Epithelial cell of esophagus (primary cell): ENCODE measurements around the gene MAPK1.

Experiments used
- DNase-seq: peaks from one replicate; pipeline ENCODE4 v3.0.0; 2010; ENCODE audit warnings: low read depth
- H3K4me3 ChIP-seq: 2 replicates; pipeline ENCODE4 v1.5.1; 2011; ENCODE audit warnings: mild to moderate bottlenecking, low read length, control low read depth
- CTCF ChIP-seq: IDR thresholded peaks from 2 replicates; pipeline ENCODE4 v1.5.1; 2011; ENCODE audit warnings: low read depth, mild to moderate bottlenecking, low read length, control low read depth, inconsistent platforms; ENCODE audit not compliant: insufficient read depth; ENCODE audit errors: missing control alignments

MAPK1 gene

GRCh38 chr22:21714059-21714770 lies 153.2 kb downstream of the MAPK1 start:
- no peak for TF ChIP-seq CTCF
- no peak overlapping the region for H3K4me3 ChIP-seq
- no peak for DNase-seq

GRCh38 chr22:21713428-21714058 lies 153.9 kb downstream of the MAPK1 start:
- H3K4me3 ChIP-seq: no peak overlapping the region
- peak; percentile 34 for DNase-seq
- no peak for TF ChIP-seq CTCF

GRCh38 chr22:21712751-21713427 lies 154.6 kb downstream of the MAPK1 start:
- peak; percentile 73 for TF ChIP-seq CTCF
- H3K4me3 ChIP-seq: no peak overlapping the region
- peak; percentile 59 for DNase-seq

- TF ChIP-seq CTCF: no peak
- no peak for DNase-seq
- no peak overlapping the region for H3K4me3 ChIP-seq
Measured at GRCh38 chr22:21711851-21712250, 155.6 kb downstream of the MAPK1 start.

- DNase-seq: peak; percentile 65
- TF ChIP-seq CTCF: no peak
- H3K4me3 ChIP-seq: no peak overlapping the region
Measured at GRCh38 chr22:21710156-21710555, 157.3 kb downstream of the MAPK1 start.

- H3K4me3 ChIP-seq: no peak overlapping the region
- DNase-seq: no peak
- TF ChIP-seq CTCF: no peak
Measured at GRCh38 chr22:21709688-21710087, 157.8 kb downstream of the MAPK1 start.
